Sigmoid colon (tissue), 7 donors: ENCODE data around the gene MRPS30. TPM values are rescaled to one million over a fixed set of nuclear protein-coding genes. Genes with fewer than 3 reads are reported as not detected.

Experiments
- DNase-seq: peaks from one replicate; pipeline ENCODE4 v3.0.0-alpha.2; 2019
- H3K27ac ChIP-seq, 4 donors: fragments of 200-600 bp; sonication (generic); one replicate each; pipeline ENCODE4 v1.5.1; 2016 to 2019; ENCODE audit warnings: mild to moderate bottlenecking in 1 of 4
- H3K27me3 ChIP-seq, 3 donors: fragments of 200-600 bp; sonication (generic); one replicate each; pipeline ENCODE4 v1.5.1; 2019; ENCODE audit warnings: mild to moderate bottlenecking in 1 of 3
- H3K36me3 ChIP-seq, 4 donors: fragments of 200-600 bp; sonication (generic); one replicate each; pipeline ENCODE4 v1.5.1; 2016 to 2019
- H3K4me1 ChIP-seq, 4 donors: fragments of 200-600 bp; sonication (generic); one replicate each; pipeline ENCODE4 v1.5.1; 2017 to 2019
- H3K4me3 ChIP-seq, 4 donors: fragments of 200-600 bp; sonication (generic); one replicate each; pipeline ENCODE4 v1.5.1; 2017 to 2019; ENCODE audit warnings: mild to moderate bottlenecking in 2 of 4, moderate library complexity in 1 of 4
- H3K9me3 ChIP-seq, 4 donors: fragments of 200-600 bp in 3 of 4; sonication (generic) in 3 of 4; one replicate each; pipeline versions ENCODE4 v1.5.1 to v1.6.1; 2013 to 2019
- EP300 ChIP-seq, 4 donors: sonication (generic); formaldehyde crosslinking; IDR thresholded peaks; one replicate each; pipeline ENCODE4 v1.6.1; 2017; ENCODE audit warnings: antibody characterized with exemption in 4 of 4
- POLR2A ChIP-seq, 2 donors: fragments of 450-650 bp; IDR thresholded peaks; one replicate each; pipeline ENCODE4 v1.6.1; 2016; ENCODE audit warnings: antibody characterized with exemption in 2 of 2, mild to moderate bottlenecking in 2 of 2, moderate library complexity in 2 of 2
- POLR2AphosphoS5 ChIP-seq, 4 donors: sonication (generic); formaldehyde crosslinking; IDR thresholded peaks; one replicate each; pipeline ENCODE4 v1.6.1; 2017; ENCODE audit warnings: antibody characterized with exemption in 4 of 4
- WGBS, 2 donors: extraction: QIAGEN DNeasy Blood & Tissue Kit; methylation state at CpG; one replicate each; pipeline ENCODE4 v1.1.7; 2013; 5-methylcytosine and 5-hydroxymethylcytosine counted together
- intact Hi-C: fragments of 100-400 bp; cut with DNase I; formaldehyde crosslinking; loops from one replicate; pipeline ENCODE4 v1.15.1; 2023
- polyA plus RNA-seq, 3 donors: library from polyadenylated mRNA; stranded (reverse); fragments of 200-250 nt; gene quantifications; one replicate each; pipeline ENCODE4 v1.2.3, GENCODE V29; 2013
- total RNA-seq, 4 donors: library from RNA; depleted of rRNA; stranded (reverse); fragments of >200 nt; gene quantifications; one replicate each; pipeline ENCODE4 v1.1.0, GENCODE V29; 2016
- TF ChIP-seq, protein P1 (sequence below), 4 experiments: fragments of 450-650 bp in 3 of 4; fragments of 200-600 bp in 1 of 4; IDR thresholded peaks; one replicate each; pipeline ENCODE4 v1.5.1; 2016 to 2019; ENCODE audit warnings: antibody characterized with exemption in 4 of 4, mild to moderate bottlenecking in 3 of 4, moderate library complexity in 2 of 4
- donor health status: healthy with polysubstance abuse.
- donor health status: Bipolar disorder and iron deficiency.
- donor health status: healthy.

Gene MRPS30
- total and polyA plus RNA-seq, 7 donors = 19.8 to 66.4 (median 58.2) TPM

DNA sequence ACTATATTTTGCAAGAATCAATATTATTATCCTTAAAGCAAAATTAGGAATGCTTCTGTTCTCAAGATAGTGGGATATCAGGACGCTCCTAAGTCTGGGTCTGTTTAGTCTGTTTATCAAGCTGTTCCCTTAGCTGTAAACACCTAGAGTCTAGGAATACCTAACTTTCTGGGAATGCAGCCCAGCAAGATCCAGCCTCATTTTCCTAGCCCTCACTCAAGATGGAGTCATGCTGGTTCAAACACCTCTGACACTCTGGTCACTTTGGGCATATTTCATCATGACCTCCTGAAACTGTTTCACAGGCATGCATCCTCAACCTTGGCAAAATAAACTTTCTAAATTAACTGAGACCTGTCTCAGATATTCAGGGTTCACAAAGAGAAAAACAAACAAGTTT lies 14.4 kb upstream of the MRPS30 start:
- Histone ChIP-seq H3K27ac (no peak overlapping the region), H3K27me3 (no peaks in the 10 kb centered on the region), H3K9me3 (peaks cover 0 to 7% (median 0%) of the 10 kb centered on the region in 4 donors), H3K36me3 (no peaks in the 10 kb centered on the region), H3K4me3 (no peak overlapping the region), H3K4me1 (no peaks in the 10 kb centered on the region)
- TF ChIP-seq POLR2AphosphoS5 (IDR thresholded peaks at IDR 0.05) = no peak
- no peak for TF ChIP-seq EP300 (IDR thresholded peaks at IDR 0.05)
- TF ChIP-seq POLR2A (IDR thresholded peaks at IDR 0.05) = no peak
- TF ChIP-seq, protein P1, sequence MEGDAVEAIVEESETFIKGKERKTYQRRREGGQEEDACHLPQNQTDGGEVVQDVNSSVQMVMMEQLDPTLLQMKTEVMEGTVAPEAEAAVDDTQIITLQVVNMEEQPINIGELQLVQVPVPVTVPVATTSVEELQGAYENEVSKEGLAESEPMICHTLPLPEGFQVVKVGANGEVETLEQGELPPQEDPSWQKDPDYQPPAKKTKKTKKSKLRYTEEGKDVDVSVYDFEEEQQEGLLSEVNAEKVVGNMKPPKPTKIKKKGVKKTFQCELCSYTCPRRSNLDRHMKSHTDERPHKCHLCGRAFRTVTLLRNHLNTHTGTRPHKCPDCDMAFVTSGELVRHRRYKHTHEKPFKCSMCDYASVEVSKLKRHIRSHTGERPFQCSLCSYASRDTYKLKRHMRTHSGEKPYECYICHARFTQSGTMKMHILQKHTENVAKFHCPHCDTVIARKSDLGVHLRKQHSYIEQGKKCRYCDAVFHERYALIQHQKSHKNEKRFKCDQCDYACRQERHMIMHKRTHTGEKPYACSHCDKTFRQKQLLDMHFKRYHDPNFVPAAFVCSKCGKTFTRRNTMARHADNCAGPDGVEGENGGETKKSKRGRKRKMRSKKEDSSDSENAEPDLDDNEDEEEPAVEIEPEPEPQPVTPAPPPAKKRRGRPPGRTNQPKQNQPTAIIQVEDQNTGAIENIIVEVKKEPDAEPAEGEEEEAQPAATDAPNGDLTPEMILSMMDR (IDR thresholded peaks at IDR 0.05) = no peak
- DNase-seq = no peak
- intact Hi-C loops = no loop called here
- 90 to 91% methylated on average over 1 of the region's 1 CpG for WGBS, 2 donors

DNA sequence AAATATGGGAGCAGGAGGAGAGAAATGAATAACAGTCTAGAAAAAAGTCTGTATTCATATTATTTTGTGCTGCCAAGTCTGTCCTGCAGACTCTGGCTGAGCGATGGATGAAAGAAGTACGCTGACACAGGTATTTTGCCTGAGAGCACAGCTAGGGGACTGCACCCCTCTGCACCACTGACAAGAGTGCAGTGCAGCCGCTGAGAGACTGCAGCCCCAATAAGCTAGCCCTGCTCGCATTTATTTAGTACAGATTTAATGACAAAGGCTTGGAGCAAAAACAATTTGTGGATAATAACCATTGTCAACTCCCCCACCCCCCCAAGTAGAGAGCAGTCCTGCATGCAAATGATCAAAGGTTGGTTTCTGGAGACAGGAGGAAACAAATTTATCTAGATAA lies 13.3 kb upstream of the MRPS30 start:
- no peaks in the 10 kb centered on the region for H3K27me3 ChIP-seq
- no peak for TF ChIP-seq POLR2AphosphoS5 (IDR thresholded peaks at IDR 0.05)
- TF ChIP-seq, protein P1 (IDR thresholded peaks at IDR 0.05) = no peak
- no peak for TF ChIP-seq EP300 (IDR thresholded peaks at IDR 0.05)
- no peak for TF ChIP-seq POLR2A (IDR thresholded peaks at IDR 0.05)
- no peaks in the 10 kb centered on the region for H3K36me3 ChIP-seq
- no peak overlapping the region for H3K27ac ChIP-seq
- 93 to 97% methylated on average over 4 of the region's 4 CpGs for WGBS, 2 donors
- intact Hi-C loops = no loop called here
- peaks cover 0 to 7% (median 0%) of the 10 kb centered on the region in 4 donors for H3K9me3 ChIP-seq
- no peak for DNase-seq
- no peaks in the 10 kb centered on the region for H3K4me1 ChIP-seq
- no peak overlapping the region for H3K4me3 ChIP-seq

DNA sequence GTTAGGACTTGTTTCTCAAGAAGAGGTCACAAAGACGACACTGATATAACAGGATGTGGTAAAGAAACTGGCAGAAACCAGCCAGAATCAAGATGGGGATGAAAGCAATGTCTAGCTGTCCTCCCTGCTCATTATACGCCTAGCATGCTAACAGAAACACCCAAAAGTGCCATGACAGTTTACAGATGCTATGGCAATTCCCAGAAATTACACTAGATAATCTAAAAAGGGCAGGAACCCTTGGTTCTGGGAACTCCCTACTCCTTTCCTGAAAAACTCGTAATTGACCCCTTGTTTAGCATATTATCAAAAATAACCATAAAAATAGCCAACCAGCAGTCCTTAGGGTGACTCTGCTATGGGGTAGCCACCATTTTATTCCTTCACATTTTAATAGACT lies 10.9 kb upstream of the MRPS30 start:
- no peak overlapping the region for H3K27ac ChIP-seq
- no peaks in the 10 kb centered on the region for H3K27me3 ChIP-seq
- no peaks in the 10 kb centered on the region for H3K36me3 ChIP-seq
- no peak overlapping the region for H3K4me3 ChIP-seq
- no peaks in the 10 kb centered on the region for H3K4me1 ChIP-seq
- DNase-seq = no peak
- H3K9me3 ChIP-seq = peaks cover 0 to 7% (median 0%) of the 10 kb centered on the region in 4 donors
- intact Hi-C loops = no loop called here
- TF ChIP-seq POLR2A (IDR thresholded peaks at IDR 0.05) = no peak
- TF ChIP-seq EP300 (IDR thresholded peaks at IDR 0.05) = no peak
- no peak for TF ChIP-seq POLR2AphosphoS5 (IDR thresholded peaks at IDR 0.05)
- TF ChIP-seq, protein P1 (IDR thresholded peaks at IDR 0.05) = no peak
- WGBS, 2 donors = 78 to 81% methylated on average over 3 of the region's 3 CpGs

DNA sequence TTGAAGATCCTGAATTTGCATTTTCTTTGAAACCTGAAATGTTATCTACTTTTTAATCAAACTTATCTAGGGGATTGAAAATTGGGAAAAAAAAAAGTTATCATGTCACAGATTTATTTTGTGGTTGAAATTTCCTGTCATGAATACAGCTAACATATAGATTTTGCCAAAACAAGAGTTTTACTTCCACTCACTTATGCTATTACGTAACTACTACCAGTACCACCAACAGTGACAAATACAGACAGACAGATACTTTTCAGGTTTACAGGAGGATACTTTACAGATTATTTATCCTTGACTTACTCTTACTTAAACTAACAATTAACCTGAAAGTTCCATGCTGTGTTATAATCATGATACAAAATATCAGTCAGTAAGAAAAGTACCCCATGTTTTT lies 6.8 kb upstream of the MRPS30 start:
- intact Hi-C loops = no loop called here
- TF ChIP-seq EP300 (IDR thresholded peaks at IDR 0.05) = no peak
- no peak for TF ChIP-seq POLR2AphosphoS5 (IDR thresholded peaks at IDR 0.05)
- TF ChIP-seq, protein P1 (IDR thresholded peaks at IDR 0.05) = no peak
- TF ChIP-seq POLR2A (IDR thresholded peaks at IDR 0.05) = no peak
- 85 to 96% methylated on average over 1 of the region's 1 CpG for WGBS, 2 donors

DNA sequence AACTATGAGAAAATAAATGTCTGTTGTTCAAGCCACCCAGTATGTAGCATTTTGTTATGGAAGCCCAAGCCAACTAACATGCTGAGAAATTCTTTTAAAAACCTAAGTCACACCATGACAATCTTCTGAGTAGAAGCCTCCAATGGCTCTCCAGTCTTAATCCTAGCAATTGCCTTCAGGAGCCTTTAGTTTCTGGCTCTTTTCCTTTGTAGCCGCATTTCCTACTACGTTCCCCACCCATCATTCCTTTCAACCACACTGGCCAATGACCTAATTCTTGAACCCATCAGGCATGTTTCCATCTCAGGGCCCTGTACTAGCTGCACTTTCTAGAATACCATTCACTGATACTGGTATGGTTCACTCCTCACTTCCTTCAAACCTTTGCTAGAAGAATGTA lies 2.1 kb upstream of the MRPS30 start:
- Histone ChIP-seq H3K4me1 (peaks cover 0 to 27% (median 17%) of the 10 kb centered on the region in 4 donors), H3K9me3 (no peaks in the 10 kb centered on the region), H3K27me3 (no peaks in the 10 kb centered on the region), H3K36me3 (peaks cover 0 to 9% (median 0%) of the 10 kb centered on the region in 4 donors), H3K4me3 (no peak overlapping the region), H3K27ac (no peak overlapping the region)
- TF ChIP-seq POLR2AphosphoS5 (IDR thresholded peaks at IDR 0.05) = no peak
- no peak for TF ChIP-seq EP300 (IDR thresholded peaks at IDR 0.05)
- TF ChIP-seq POLR2A (IDR thresholded peaks at IDR 0.05) = no peak
- TF ChIP-seq, protein P1 (IDR thresholded peaks at IDR 0.05) = no peak
- intact Hi-C loops = no loop called here
- WGBS, 2 donors = 94 to 95% methylated on average over 2 of the region's 2 CpGs
- no peak for DNase-seq

More for the DNA sequence above, 6.8 kb upstream of the MRPS30 start:
- H3K4me3 ChIP-seq = no peak overlapping the region
- DNase-seq = no peak
- H3K36me3 ChIP-seq = no peaks in the 10 kb centered on the region
- H3K27ac ChIP-seq = no peak overlapping the region
- no peaks in the 10 kb centered on the region for H3K4me1 ChIP-seq
- no peaks in the 10 kb centered on the region for H3K27me3 ChIP-seq
- H3K9me3 ChIP-seq = no peaks in the 10 kb centered on the region
